Cardiac muscle cell (in vitro differentiated cells and primary cell): ENCODE data around the gene FALEC. TPM values are rescaled to one million over a fixed set of nuclear protein-coding genes. Genes with fewer than 3 reads are reported as not detected.

Source experiments
- DNase-seq, 2 donors: peaks; one replicate each; pipeline versions ENCODE4 v3.0.0 to v3.0.0-alpha.2; 2010 to 2017; ENCODE audit warnings: low read depth in 1 of 2, low spot score in 1 of 2
- H3K27ac ChIP-seq: fragments of 200-600 bp; sonication (generic); 2 replicates; pipeline ENCODE4 v1.5.1; 2016
- H3K27me3 ChIP-seq: fragments of 200-600 bp; sonication (generic); 2 replicates; pipeline ENCODE4 v1.6.0; 2016; ENCODE audit warnings: control low read depth
- H3K36me3 ChIP-seq: fragments of 200-600 bp; sonication (generic); 2 replicates; pipeline ENCODE4 v1.5.1; 2016; ENCODE audit warnings: control low read depth
- H3K4me1 ChIP-seq: fragments of 200-600 bp; sonication (generic); 2 replicates; pipeline ENCODE4 v1.8.1; 2017; ENCODE audit warnings: low read depth, mild to moderate bottlenecking, mixed run types
- H3K4me3 ChIP-seq: fragments of 200-600 bp; sonication (generic); 2 replicates; pipeline ENCODE4 v1.5.1; 2016; ENCODE audit warnings: mild to moderate bottlenecking
- H3K9me3 ChIP-seq: fragments of 200-600 bp; sonication (generic); 2 replicates; pipeline ENCODE4 v1.5.1; 2017; ENCODE audit warnings: low read depth, mild to moderate bottlenecking, control low read depth
- CTCF ChIP-seq: IDR thresholded peaks from 2 replicates; pipeline ENCODE4 v1.5.1; 2012; ENCODE audit warnings: low read depth, mild to moderate bottlenecking, low read length
- polyA plus RNA-seq: library from polyadenylated mRNA; unstranded; fragments of >200 nt; fragmentation: Nextera tagmentation; extraction: Ambion mirVana; gene quantifications from 2 replicates; pipeline ENCODE4 v1.2.1, GENCODE V29; 2016
- total RNA-seq: library from RNA; depleted of rRNA; stranded (reverse); fragments of >200 nt; gene quantifications from 2 replicates; pipeline ENCODE4 v1.2.3, GENCODE V29; 2016

The FALEC gene
- total RNA-seq (3.9 TPM in 1 of 2 replicates, not detected in the other), polyA plus RNA-seq (4.7 and 6.2 TPM in 2 replicates)

- Histone ChIP-seq H3K4me1 (peaks cover 11% of the 10 kb centered on the region), H3K9me3 (no peaks in the 10 kb centered on the region), H3K4me3 (peak within 1 kb of the TSS; percentile 43), H3K27ac (peak within 1 kb of the TSS; percentile 86), H3K27me3 (no peaks in the 10 kb centered on the region), H3K36me3 (no peaks in the 10 kb centered on the region)
- peak; percentile 98 for DNase-seq
- no peak for TF ChIP-seq CTCF
Observed at GRCh38 chr1:150515328-150516049, at the start of gene FALEC. TSS of gene FALEC (plus strand) at chr1:150515752.

GRCh38 chr1:150466964-150467363, 48.6 kb upstream of the FALEC start:
- Histone ChIP-seq H3K4me3 (no peak overlapping the region), H3K36me3 (peaks cover 54% of the 10 kb centered on the region), H3K27ac (no peak overlapping the region)

GRCh38 chr1:150469291-150469690, 46.3 kb upstream of the FALEC start:
- H3K9me3 ChIP-seq: no peaks in the 10 kb centered on the region
- H3K4me3 ChIP-seq: no peak overlapping the region
- TF ChIP-seq CTCF: no peak
- no peak for DNase-seq
- no peaks in the 10 kb centered on the region for H3K27me3 ChIP-seq
- peak overlapping the region; percentile 86 for H3K27ac ChIP-seq
- peaks cover 9% of the 10 kb centered on the region for H3K4me1 ChIP-seq
- H3K36me3 ChIP-seq: peaks cover 45% of the 10 kb centered on the region

More at GRCh38 chr1:150466964-150467363, 48.6 kb upstream of the FALEC start:
- TF ChIP-seq CTCF: no peak
- Histone ChIP-seq H3K4me1 (no peaks in the 10 kb centered on the region), H3K9me3 (no peaks in the 10 kb centered on the region), H3K27me3 (no peaks in the 10 kb centered on the region)
- no peak for DNase-seq

DNA sequence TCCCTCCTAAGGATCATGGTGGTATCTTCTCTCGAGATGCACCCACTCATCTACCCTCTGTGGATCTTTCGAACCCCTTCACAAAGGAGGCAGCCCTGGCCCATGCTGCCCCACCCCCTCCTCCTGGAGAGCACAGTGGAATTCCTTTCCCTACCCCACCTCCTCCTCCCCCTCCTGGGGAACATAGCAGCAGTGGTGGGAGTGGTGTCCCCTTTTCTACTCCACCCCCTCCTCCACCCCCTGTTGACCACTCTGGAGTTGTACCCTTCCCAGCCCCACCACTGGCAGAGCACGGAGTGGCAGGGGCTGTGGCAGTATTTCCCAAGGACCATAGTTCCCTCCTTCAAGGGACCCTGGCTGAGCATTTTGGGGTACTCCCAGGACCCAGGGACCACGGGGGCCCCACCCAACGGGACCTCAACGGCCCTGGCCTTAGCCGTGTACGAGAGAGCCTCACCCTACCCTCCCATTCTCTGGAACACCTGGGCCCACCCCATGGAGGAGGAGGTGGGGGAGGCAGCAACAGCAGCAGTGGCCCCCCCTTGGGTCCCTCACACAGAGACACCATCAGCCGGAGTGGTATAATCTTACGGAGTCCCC, 42.9 kb upstream of the FALEC start:
- Histone ChIP-seq H3K4me3 (no peak overlapping the region), H3K9me3 (no peaks in the 10 kb centered on the region), H3K36me3 (peaks cover 28% of the 10 kb centered on the region), H3K27me3 (no peaks in the 10 kb centered on the region), H3K27ac (no peak overlapping the region), H3K4me1 (peaks cover 34% of the 10 kb centered on the region)
- no peak for TF ChIP-seq CTCF
- DNase-seq: no peak

DNA sequence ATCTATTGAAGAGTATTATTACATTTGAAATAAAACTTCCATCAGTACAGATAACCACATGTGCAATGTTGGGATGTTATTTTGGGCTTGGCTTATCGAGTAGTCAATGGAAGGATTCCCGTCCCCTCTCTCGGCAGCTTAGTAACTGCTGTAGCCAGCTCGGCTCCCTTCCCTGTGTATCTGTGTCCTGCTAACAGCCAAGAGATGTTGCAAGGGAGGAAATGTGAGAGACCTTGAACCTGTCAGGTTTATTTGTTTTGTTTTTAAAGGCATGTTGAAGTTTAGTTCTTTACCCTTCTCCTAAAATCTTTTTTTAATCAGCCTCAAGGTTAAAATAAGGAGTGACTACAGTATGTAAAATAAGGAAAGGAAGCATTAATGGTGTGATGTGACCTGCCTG, 41.9 kb upstream of the FALEC start:
- DNase-seq: peak in 1 of 2 donors; percentile 42

More for the DNA sequence above, 41.9 kb upstream of the FALEC start:
- Histone ChIP-seq H3K9me3 (no peaks in the 10 kb centered on the region), H3K4me1 (peaks cover 42% of the 10 kb centered on the region), H3K36me3 (peaks cover 26% of the 10 kb centered on the region), H3K4me3 (no peak overlapping the region), H3K27me3 (no peaks in the 10 kb centered on the region), H3K27ac (peak overlapping the region; percentile 1)
- TF ChIP-seq CTCF: no peak
